Activated CD8-positive, alpha-beta memory T cell treated with anti-CD3 and anti-CD28 coated beads for 1 hour (primary cell): ENCODE results near the gene ABCF2.

Source experiments
- DNase-seq, 2 donors: peaks; one replicate each; pipeline ENCODE4 v3.0.0-alpha.2; 2020; ENCODE audit warnings: low read depth in 1 of 2; ENCODE audit errors: extremely low read depth in 1 of 2

Gene ABCF2

GRCh38 chr7:151226560-151226874 lies 488 bp downstream of the ABCF2 start:
- DNase-seq: no peak

DNA sequence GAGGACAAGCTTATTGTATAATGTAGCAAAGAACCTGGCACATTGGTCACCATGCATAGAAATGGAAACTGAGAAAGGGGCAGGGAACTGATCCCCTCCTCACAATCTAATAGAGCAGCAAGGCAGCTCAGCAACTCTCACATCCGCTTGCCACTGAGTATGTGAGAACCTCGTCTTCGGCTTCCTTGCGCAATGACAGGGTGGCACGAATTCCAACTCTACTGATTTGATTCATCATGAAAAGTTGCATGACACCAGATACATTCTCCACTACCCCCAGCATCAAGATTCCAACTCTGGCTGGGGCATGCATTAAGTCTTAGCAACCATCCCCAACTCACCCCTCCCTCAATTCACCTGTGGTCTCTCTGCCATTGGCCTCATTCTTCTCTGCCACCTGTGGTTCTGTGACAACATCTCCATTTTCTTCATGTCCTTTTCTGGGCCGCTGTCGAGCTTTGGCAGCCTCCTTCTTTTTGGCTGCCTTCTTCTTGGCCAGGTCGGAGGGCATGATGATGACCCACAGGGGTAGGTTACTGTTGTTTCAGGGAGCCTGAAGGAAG lies 976 bp downstream of the ABCF2 start:
- no peak for DNase-seq

DNA sequence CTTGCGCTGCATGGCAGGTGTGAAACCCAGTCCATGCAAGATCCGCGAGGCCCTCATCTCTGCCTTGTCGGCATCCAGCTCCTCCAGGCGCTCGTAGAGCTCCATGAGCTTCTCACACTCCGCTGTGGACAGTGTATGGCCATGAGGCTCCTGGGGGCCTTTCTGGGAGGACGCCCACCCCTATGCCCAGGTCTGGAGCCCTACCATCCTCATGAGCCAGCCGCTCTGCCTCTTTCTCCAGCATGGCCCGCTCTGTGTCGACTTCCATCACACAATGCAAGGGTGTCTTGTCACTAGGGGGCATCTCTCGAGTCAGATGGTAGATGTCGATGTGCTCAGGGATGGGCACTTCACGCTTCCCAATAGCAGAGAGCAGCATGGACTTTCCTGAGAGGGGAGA lies 3.3 kb downstream of the ABCF2 start:
- DNase-seq: no peak

GRCh38 chr7:151218170-151218569 lies 8.8 kb downstream of the ABCF2 start:
- no peak for DNase-seq

- no peak for DNase-seq
These were observed 11.6 kb downstream of the ABCF2 start for GRCh38 chr7:151215396-151215795.

GRCh38 chr7:151213826-151214225 lies 13.2 kb downstream of the ABCF2 start:
- DNase-seq: no peak

- no peak for DNase-seq
These were observed 14.4 kb downstream of the ABCF2 start for GRCh38 chr7:151212626-151213025.

DNA sequence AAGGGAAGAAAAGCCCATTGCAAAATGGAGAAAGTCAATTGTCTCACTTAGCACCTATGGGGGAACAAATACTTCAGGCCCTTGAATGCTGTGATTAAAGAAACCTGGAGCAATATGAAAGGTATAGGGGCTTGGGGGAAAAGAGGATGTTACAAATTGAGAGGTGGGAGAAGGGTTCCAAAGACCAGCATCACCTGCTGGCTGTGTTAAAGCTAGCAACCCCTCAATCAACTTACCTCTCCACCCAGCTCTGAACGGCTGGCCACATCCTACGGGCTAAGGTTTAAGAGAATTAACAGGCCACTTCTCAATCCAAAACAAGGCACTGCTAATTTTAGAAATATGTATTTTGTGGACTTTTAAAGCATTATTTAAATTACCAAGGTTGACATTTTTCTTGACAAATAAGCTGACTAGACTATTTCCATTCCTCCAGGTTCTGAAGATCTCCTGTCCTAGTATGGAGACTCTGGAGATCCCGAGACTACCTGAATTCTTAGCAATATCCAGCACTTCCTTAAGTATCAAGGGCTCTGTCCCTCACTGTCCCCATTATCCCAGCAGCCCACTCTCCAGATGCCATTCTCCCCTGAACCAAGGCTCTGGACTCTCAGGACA lies 15.7 kb downstream of the ABCF2 start:
- DNase-seq: no peak

DNA sequence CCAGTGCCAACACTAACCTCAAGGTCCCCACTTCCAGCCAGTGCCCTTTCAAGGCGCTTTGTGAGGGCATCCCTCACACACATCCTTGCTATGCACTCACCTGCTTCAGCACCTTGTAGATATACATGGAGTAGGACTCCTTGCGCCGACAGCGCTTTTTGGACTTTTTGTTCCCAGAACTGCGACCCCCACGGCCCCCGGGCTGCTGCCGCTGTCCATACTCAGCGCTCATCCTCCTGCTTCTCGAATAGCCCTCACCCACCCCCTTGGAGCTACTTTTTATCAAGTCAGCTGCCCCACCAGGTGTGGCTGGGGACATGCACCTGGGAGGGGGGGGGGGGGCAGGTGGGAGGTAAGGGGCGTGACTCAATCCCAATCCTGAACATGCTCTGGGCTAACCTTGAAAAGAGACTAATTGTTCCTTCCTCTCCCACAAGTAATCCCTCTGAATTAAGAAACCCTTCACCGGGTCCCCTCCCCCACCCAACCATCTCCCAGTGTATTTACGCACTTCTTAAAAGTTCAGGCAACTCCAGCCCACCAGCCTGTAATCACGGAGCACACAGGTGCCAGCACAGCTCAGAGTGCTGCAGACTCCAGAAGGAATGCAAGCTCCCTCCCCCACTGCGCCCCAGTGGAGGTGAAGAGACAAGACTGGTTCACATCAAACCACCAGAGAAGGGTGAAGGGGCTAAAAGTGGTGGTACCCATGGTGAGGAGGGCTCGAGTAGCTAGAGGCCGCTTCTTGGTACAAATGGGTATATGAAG lies 16.7 kb downstream of the ABCF2 start, which contains the start of gene H2BK1:
H2BK1 (minus strand) TSS at position 402 of the 768 bp plus-strand sequence; CDS start at position 232, 170 bp downstream.
- no peak for DNase-seq

- no peak for DNase-seq
These were observed 17.4 kb downstream of the ABCF2 start for GRCh38 chr7:151209588-151209987.

DNA sequence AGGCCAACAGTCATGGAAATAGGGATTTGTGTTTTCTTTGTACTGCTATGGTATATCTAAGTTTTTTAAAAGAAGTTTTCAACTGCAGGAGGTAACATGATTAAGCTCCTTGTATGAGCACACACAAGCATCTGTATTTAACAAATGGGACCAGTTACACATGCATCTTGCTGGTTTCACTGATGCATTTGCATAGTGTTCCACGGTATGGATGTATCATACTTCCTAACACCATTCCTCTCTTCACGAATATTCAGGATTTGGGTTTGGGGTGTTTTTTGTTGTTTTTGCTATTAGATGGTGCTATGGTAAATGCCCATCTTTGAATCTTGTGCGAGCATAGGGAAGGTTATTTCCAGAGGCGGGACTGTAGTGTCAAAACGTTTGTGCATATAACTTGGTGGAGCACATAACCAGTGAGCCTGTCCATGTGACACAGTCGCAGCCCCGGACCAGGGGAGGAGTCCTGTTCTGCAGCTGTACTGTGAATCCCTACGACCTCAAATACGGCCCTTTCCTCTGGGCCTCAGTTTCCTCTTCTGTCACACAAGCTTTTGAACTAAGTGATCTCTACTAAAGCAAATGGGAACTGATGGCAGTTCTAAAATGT lies 18.6 kb downstream of the ABCF2 start:
- DNase-seq: no peak

GRCh38 chr7:151207804-151208203 lies 19.2 kb downstream of the ABCF2 start:
- no peak for DNase-seq

DNA sequence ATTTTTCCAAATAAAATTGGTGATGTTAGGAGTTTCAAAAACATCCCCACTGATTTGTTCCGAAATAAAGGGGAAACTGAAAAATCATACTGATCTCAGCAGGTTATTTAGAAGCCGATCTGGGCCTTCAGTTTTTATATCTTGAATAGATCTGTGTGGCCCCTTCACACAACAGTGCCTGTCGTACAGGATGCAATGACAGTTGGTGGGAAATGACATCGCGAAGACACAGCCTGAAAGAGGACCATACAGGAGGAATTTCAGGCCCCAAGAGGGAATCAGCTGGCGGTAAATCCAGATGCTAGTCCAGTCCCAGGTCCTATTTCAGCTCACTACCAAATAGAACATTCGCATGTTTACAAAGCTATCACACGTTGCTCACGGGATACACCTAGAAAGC lies 19.7 kb downstream of the ABCF2 start:
- no peak for DNase-seq

DNA sequence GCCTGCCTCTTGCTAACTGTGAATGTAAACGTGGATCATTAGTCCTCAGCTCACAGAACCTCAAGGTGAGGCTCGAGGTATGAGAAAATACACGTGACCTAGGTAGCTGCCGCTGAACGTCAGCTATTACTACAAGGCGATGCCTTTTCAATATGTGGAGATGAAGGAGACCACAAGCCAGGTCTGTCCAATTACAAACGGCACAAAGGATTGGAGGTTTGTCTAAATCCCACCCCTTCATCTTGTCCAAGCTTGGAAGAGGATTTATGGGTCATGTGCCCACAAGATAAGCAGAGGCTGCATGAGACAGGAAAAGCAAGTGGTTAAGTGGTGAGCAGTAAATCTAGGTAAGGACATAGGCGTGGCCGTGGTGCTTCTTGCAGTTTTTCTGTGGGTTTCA lies 20.1 kb downstream of the ABCF2 start:
- no peak for DNase-seq

DNA sequence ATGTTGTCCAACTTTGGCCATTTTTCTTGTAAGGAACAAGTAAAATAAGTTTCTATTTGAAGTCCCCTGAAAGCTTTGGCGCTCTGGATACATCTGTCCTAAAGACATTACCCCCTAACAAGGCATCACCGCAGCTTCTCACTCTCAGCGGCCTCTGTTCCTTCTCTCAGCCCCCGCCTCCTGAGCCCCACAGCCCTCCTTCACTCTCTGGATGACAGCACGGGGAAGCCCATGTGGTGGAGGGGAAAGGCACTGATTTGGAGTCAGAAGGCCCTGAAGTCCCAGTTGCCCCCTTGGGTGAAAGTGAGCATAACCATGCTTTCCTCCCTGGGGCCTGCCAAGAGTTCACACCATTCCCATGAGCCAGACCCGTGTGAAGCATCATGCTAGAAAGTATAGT lies 21.3 kb downstream of the ABCF2 start:
- no peak for DNase-seq

DNA sequence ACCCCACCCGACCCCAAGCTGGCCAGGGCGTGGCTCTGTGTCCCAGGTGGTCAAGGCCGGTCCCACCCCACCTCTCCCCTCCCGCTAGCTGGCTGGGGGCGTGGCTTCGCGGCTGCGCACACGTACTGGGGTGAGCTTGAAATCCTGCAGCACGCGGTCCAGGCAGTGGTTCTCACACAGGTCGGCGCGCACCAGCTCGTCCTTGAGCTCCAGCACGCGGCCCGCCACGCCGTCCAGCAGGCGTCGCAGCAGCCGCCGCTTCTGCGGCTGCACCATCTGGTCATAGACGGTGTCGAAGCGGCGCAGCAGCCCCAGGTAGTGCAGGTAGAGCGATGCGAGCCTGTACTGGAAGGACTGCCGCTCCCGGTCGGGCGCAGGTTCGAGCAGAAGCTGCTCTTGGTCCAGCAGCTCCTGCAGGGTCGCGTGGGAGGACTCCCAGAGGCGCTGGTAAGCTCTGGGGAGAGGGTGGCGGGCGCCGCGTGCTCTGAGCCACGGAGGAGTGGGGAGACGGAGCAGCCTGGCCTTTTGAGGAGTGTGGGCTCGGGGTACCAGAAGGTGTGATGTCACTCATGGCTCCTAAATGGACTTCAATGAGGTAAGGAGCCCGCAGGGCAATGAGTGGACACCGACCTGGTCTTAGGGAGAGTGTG lies 22.5 kb downstream of the ABCF2 start:
- no peak for DNase-seq

DNA sequence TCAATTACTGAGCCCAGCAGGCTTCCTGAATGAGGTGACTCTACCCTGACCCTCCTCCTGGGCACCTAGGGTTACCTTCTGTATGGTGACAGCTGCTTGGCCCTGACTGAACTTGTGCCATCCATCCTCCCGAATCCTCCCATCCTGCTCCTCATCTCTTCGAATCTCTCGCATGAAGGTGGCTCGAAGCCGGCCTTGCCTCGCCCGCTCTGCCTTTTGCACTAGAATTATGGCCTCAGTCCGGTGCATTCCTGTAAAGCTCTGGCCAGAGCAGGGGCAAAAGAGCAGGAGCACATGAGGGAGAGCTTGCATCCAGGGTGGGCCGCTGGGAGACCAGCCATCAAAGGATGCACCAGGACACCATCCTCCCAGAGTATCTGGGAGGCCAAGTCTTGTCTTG lies 24.2 kb downstream of the ABCF2 start:
- DNase-seq: no peak

- DNase-seq: no peak
These were observed 25.3 kb downstream of the ABCF2 start for GRCh38 chr7:151201751-151202150.

GRCh38 chr7:151201344-151201743 lies 25.7 kb downstream of the ABCF2 start:
- DNase-seq: no peak

GRCh38 chr7:151198945-151199848 lies 27.8 kb downstream of the ABCF2 start:
- DNase-seq: no peak
